T47D (cell line): ENCODE measurements around the gene BNC2.
"Not testable (repeated sequence)": the region's sequence is repeated elsewhere in the genome, so short reads cannot be mapped to it uniquely, and the experiment has no call there.

Experiments
- DNase-seq, 2 experiments: peaks; one replicate each; pipeline versions ENCODE4 v3.0.0 to v3.0.0-alpha.2; 2011 to 2012; ENCODE audit warnings: low read depth in 1 of 2, low spot score in 1 of 2
- JUND ChIP-seq: IDR thresholded peaks from 2 replicates; pipeline ENCODE4 v1.6.1; 2012; ENCODE audit warnings: low read depth
- in situ Hi-C: cut with HindIII; loops from 2 replicates; pipeline ENCODE4 v1.10.0; 2016; ENCODE audit warnings: low sequenced_read_pairs, low pct_unique_long_range_greater_than_20kb

The BNC2 gene

GRCh38 chr9:16445141-16445920 lies 425.1 kb downstream of the BNC2 start:
- TF ChIP-seq JUND: no peak
- in situ Hi-C loops: no loop called here
- no peak for DNase-seq

- DNase-seq: no peak
- in situ Hi-C loops: no loop called here
- no peak for TF ChIP-seq JUND
Observed at GRCh38 chr9:16442622-16443021, 427.8 kb downstream of the BNC2 start.

- DNase-seq: no peak
- in situ Hi-C loops: no loop called here
- TF ChIP-seq JUND: no peak
Observed at GRCh38 chr9:16441791-16442190, 428.7 kb downstream of the BNC2 start.

GRCh38 chr9:16438831-16439230 lies 431.6 kb downstream of the BNC2 start:
- DNase-seq, in situ Hi-C loops: not testable (repeated sequence)

- TF ChIP-seq JUND: no peak
- DNase-seq: no peak
- in situ Hi-C loops: no loop called here
Observed at GRCh38 chr9:16436545-16436944, 433.9 kb downstream of the BNC2 start.

GRCh38 chr9:16434526-16434925 lies 435.9 kb downstream of the BNC2 start:
- TF ChIP-seq JUND: no peak
- in situ Hi-C loops: no loop called here

GRCh38 chr9:16433494-16433893 lies 437.0 kb downstream of the BNC2 start:
- no peak for TF ChIP-seq JUND
- in situ Hi-C loops: no loop called here
- no peak for DNase-seq

More at GRCh38 chr9:16434526-16434925, 435.9 kb downstream of the BNC2 start:
- no peak for DNase-seq

- TF ChIP-seq JUND: no peak
- DNase-seq: no peak
- in situ Hi-C loops: no loop called here
Observed at GRCh38 chr9:16431666-16432392, 438.6 kb downstream of the BNC2 start.

- no peak for TF ChIP-seq JUND
- in situ Hi-C loops: no loop called here
- no peak for DNase-seq
Observed at GRCh38 chr9:16429671-16430070, 440.8 kb downstream of the BNC2 start.

- no peak for DNase-seq
- in situ Hi-C loops: no loop called here
- no peak for TF ChIP-seq JUND
Observed at GRCh38 chr9:16427873-16428427, 442.5 kb downstream of the BNC2 start.

- no peak for TF ChIP-seq JUND
- in situ Hi-C loops: no loop called here
- no peak for DNase-seq
Observed at GRCh38 chr9:16426716-16427115, 443.8 kb downstream of the BNC2 start.

- in situ Hi-C loops: no loop called here
- DNase-seq: no peak
- TF ChIP-seq JUND: no peak
Observed at GRCh38 chr9:16425562-16426231, 444.8 kb downstream of the BNC2 start.

- in situ Hi-C loops: no loop called here
- TF ChIP-seq JUND: no peak
- no peak for DNase-seq
Observed at GRCh38 chr9:16422114-16422513, 448.4 kb downstream of the BNC2 start.
